CD8-positive, alpha-beta memory T cell (primary cell): ENCODE data around the gene AKR1B1. TPM values are rescaled to one million over a fixed set of nuclear protein-coding genes. Genes with fewer than 3 reads are reported as not detected.

Source experiments
- CTCF ChIA-PET: fragments of 350-600 bp; sonication (Branson Sonifier 250); formaldehyde crosslinking; loops from one replicate; lab custom pipeline; 2021; ENCODE audit warnings: antibody characterized with exemption; lab: Charles Lee
- POLR2A ChIA-PET: fragments of 350-600 bp; sonication (Branson Sonifier 250); formaldehyde crosslinking; loops from one replicate; lab custom pipeline; 2021; ENCODE audit warnings: antibody characterized with exemption; lab: Charles Lee
- DNase-seq, 5 donors: peaks; one replicate each; pipeline versions ENCODE4 v3.0.0 to v3.0.0-alpha.2; 2020 to 2022; ENCODE audit warnings: mixed read lengths in 1 of 5
- H3K27ac ChIP-seq: one replicate; pipeline ENCODE4 v1.7.0; 2013; ENCODE audit warnings: low read depth, mild to moderate bottlenecking, low read length, moderate library complexity
- H3K27me3 ChIP-seq: 2 replicates; pipeline ENCODE4 v1.7.0; 2013; ENCODE audit warnings: low read length, mild to moderate bottlenecking; ENCODE audit not compliant: insufficient read depth, poor library complexity, severe bottlenecking
- H3K36me3 ChIP-seq: 2 replicates; pipeline ENCODE4 v1.7.0; 2013; ENCODE audit warnings: mild to moderate bottlenecking, low read length, moderate library complexity; ENCODE audit not compliant: insufficient read depth
- H3K4me1 ChIP-seq: 2 replicates; pipeline ENCODE4 v1.7.0; 2013; ENCODE audit warnings: mild to moderate bottlenecking, low read length, moderate library complexity; ENCODE audit not compliant: insufficient read depth
- H3K4me3 ChIP-seq: 2 replicates; pipeline ENCODE4 v1.7.0; 2013; ENCODE audit warnings: mild to moderate bottlenecking, low read length
- H3K9me3 ChIP-seq: 2 replicates; pipeline ENCODE4 v1.7.0; 2013; ENCODE audit warnings: mild to moderate bottlenecking, low read length
- H3K27ac Mint-ChIP-seq, 8 donors: one replicate each; pipeline ENCODE4 v1.8.0; 2020 to 2021; ENCODE audit warnings: mixed read lengths in 8 of 8, mild to moderate bottlenecking in 6 of 8, inconsistent platforms in 3 of 8, moderate library complexity in 3 of 8
- H3K27me3 Mint-ChIP-seq, 2 donors: one replicate each; pipeline ENCODE4 v1.8.0; 2020 to 2021; ENCODE audit warnings: mixed read lengths in 2 of 2, mild to moderate bottlenecking in 1 of 2, moderate library complexity in 1 of 2
- H3K36me3 Mint-ChIP-seq, 3 donors: one replicate each; pipeline ENCODE4 v1.8.0; 2020 to 2021; ENCODE audit warnings: mixed read lengths in 3 of 3, inconsistent platforms in 1 of 3, mild to moderate bottlenecking in 1 of 3
- H3K4me1 Mint-ChIP-seq, 3 donors: one replicate each; pipeline ENCODE4 v1.8.0; 2020 to 2021; ENCODE audit warnings: mixed read lengths in 3 of 3, inconsistent platforms in 1 of 3, mild to moderate bottlenecking in 1 of 3
- H3K4me3 Mint-ChIP-seq, 7 donors: one replicate each; pipeline ENCODE4 v1.8.0; 2020 to 2021; ENCODE audit warnings: mixed read lengths in 7 of 7, mild to moderate bottlenecking in 6 of 7, moderate library complexity in 4 of 7, inconsistent platforms in 2 of 7
- H3K9me3 Mint-ChIP-seq, 5 donors: one replicate each; pipeline ENCODE4 v1.8.0; 2020 to 2022; ENCODE audit warnings: mixed read lengths in 5 of 5, mild to moderate bottlenecking in 3 of 5, moderate library complexity in 2 of 5, inconsistent platforms in 1 of 5
- polyA plus RNA-seq: library from polyadenylated mRNA; unstranded; fragments of 300-500 nt; fragmentation: Illumina TruSeq; gene quantifications from one replicate; pipeline ENCODE4 v1.2.3, GENCODE V29; 2021
- total RNA-seq, 2 experiments: library from RNA; stranded (reverse); gene quantifications; one replicate each; pipeline ENCODE4 v1.2.3, GENCODE V29; 2021

Gene AKR1B1
- total and polyA plus RNA-seq, 3 experiments from 2014 or later = 117 to 170 (median 120) TPM

DNA sequence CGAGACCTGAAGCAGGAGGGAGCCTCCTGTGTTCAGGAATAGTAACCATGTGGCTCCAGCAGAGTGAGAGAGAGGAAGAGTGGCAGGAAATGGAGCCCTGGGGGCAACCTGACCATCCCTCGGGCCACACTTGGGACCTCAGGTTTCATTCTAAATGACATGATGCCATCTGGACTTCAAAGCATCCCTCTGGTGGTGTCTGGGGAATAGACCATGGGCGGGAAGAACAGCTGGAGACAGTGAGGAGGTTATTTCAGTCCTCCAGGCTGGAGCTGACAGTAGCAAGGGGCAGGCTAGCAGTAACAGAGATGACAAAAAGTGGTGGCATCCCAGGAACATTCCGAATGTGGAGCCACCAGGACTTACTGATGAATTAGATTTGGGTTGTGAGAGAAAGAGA is 44.8 kb downstream of the AKR1B1 start:
- H3K27ac Mint-ChIP-seq = no peak overlapping the region
- POLR2A ChIA-PET = no interaction called here
- no peaks in the 10 kb centered on the region for H3K9me3 ChIP-seq
- peaks cover 6 to 11% of the 10 kb centered on the region in 2 donors for H3K27me3 Mint-ChIP-seq
- no peaks in the 10 kb centered on the region for H3K36me3 ChIP-seq
- DNase-seq = no peak
- no peak overlapping the region for H3K27ac ChIP-seq
- no peaks in the 10 kb centered on the region for H3K4me1 Mint-ChIP-seq
- no peaks in the 10 kb centered on the region for H3K9me3 Mint-ChIP-seq
- H3K4me1 ChIP-seq = no peaks in the 10 kb centered on the region
- H3K27me3 ChIP-seq = no peaks in the 10 kb centered on the region
- H3K4me3 ChIP-seq = no peak overlapping the region
- CTCF ChIA-PET = no interaction called here
- peaks cover 0 to 1% (median 0%) of the 10 kb centered on the region in 3 donors for H3K36me3 Mint-ChIP-seq
- no peak overlapping the region for H3K4me3 Mint-ChIP-seq

- Histone ChIP-seq H3K9me3 (no peaks in the 10 kb centered on the region), H3K36me3 (no peaks in the 10 kb centered on the region), H3K27me3 (no peaks in the 10 kb centered on the region), H3K4me3 (no peak overlapping the region), H3K27ac (no peak overlapping the region), H3K4me1 (no peaks in the 10 kb centered on the region)
- peaks cover 13 to 29% of the 10 kb centered on the region in 2 donors for H3K27me3 Mint-ChIP-seq
- no peaks in the 10 kb centered on the region for H3K4me1 Mint-ChIP-seq
- no peaks in the 10 kb centered on the region for H3K9me3 Mint-ChIP-seq
- H3K36me3 Mint-ChIP-seq = no peaks in the 10 kb centered on the region
- POLR2A ChIA-PET = no interaction called here
- CTCF ChIA-PET = no interaction called here
- H3K4me3 Mint-ChIP-seq = no peak overlapping the region
- DNase-seq = no peak
- H3K27ac Mint-ChIP-seq = no peak overlapping the region
Observed at GRCh38 chr7:134407311-134407710, 51.6 kb downstream of the AKR1B1 start.

- DNase-seq = no peak
- Mint-ChIP-seq H3K4me3 (no peak overlapping the region), H3K36me3 (no peaks in the 10 kb centered on the region), H3K27ac (no peak overlapping the region), H3K9me3 (no peaks in the 10 kb centered on the region), H3K27me3 (peaks cover 15 to 27% of the 10 kb centered on the region in 2 donors), H3K4me1 (no peaks in the 10 kb centered on the region)
- no peak overlapping the region for H3K27ac ChIP-seq
- H3K27me3 ChIP-seq = no peaks in the 10 kb centered on the region
- POLR2A ChIA-PET = no interaction called here
- H3K4me3 ChIP-seq = no peak overlapping the region
- CTCF ChIA-PET = no interaction called here
- H3K36me3 ChIP-seq = no peaks in the 10 kb centered on the region
- no peaks in the 10 kb centered on the region for H3K9me3 ChIP-seq
- H3K4me1 ChIP-seq = no peaks in the 10 kb centered on the region
Observed at GRCh38 chr7:134406431-134406830, 52.5 kb downstream of the AKR1B1 start.

- Mint-ChIP-seq H3K27me3 (peaks cover 10 to 27% of the 10 kb centered on the region in 2 donors), H3K9me3 (no peaks in the 10 kb centered on the region), H3K4me1 (no peaks in the 10 kb centered on the region), H3K4me3 (no peak overlapping the region), H3K27ac (no peak overlapping the region), H3K36me3 (no peaks in the 10 kb centered on the region)
- CTCF ChIA-PET = no interaction called here
- Histone ChIP-seq H3K27ac (no peak overlapping the region), H3K9me3 (no peaks in the 10 kb centered on the region), H3K4me1 (no peaks in the 10 kb centered on the region), H3K4me3 (no peak overlapping the region), H3K36me3 (no peaks in the 10 kb centered on the region), H3K27me3 (no peaks in the 10 kb centered on the region)
- DNase-seq = no peak
- POLR2A ChIA-PET = no interaction called here
Observed at GRCh38 chr7:134405299-134405698, 53.6 kb downstream of the AKR1B1 start.

GRCh38 chr7:134403062-134403461 is 55.8 kb downstream of the AKR1B1 start:
- Mint-ChIP-seq H3K9me3 (no peaks in the 10 kb centered on the region), H3K4me1 (no peaks in the 10 kb centered on the region), H3K27me3 (peaks cover 11 to 39% of the 10 kb centered on the region in 2 donors), H3K36me3 (no peaks in the 10 kb centered on the region), H3K4me3 (no peak overlapping the region), H3K27ac (no peak overlapping the region)
- H3K36me3 ChIP-seq = no peaks in the 10 kb centered on the region
- POLR2A ChIA-PET = no interaction called here
- CTCF ChIA-PET = no interaction called here
- no peak overlapping the region for H3K27ac ChIP-seq
- no peak for DNase-seq
- H3K4me1 ChIP-seq = no peaks in the 10 kb centered on the region
- H3K27me3 ChIP-seq = no peaks in the 10 kb centered on the region
- H3K9me3 ChIP-seq = no peaks in the 10 kb centered on the region
- no peak overlapping the region for H3K4me3 ChIP-seq

DNA sequence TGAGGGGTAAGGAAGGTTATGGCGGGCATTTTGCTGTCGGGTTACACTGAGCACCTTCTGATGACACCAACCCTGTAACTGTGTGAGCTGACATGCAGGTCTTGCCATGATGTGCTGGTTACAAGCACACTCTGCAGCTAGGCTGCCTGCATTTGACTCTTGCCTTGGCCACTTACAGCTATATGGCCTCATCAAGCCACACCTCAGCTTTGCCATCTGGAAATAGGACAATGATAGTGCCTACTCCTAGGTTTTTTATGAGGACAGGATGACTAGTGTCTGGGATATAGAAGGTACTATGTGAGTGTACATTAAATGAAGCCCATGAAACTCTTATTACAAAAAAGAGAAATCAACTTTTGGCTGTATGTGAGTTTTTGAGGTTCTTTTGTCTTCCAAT is 58.0 kb downstream of the AKR1B1 start:
- H3K4me1 ChIP-seq = no peaks in the 10 kb centered on the region
- POLR2A ChIA-PET = no interaction called here
- no peak overlapping the region for H3K27ac ChIP-seq
- DNase-seq = no peak
- H3K4me1 Mint-ChIP-seq = no peaks in the 10 kb centered on the region
- no peaks in the 10 kb centered on the region for H3K9me3 ChIP-seq
- no peaks in the 10 kb centered on the region for H3K36me3 Mint-ChIP-seq
- H3K27ac Mint-ChIP-seq = no peak overlapping the region
- H3K4me3 Mint-ChIP-seq = no peak overlapping the region
- H3K36me3 ChIP-seq = no peaks in the 10 kb centered on the region
- H3K9me3 Mint-ChIP-seq = no peaks in the 10 kb centered on the region
- no peak overlapping the region for H3K4me3 ChIP-seq
- CTCF ChIA-PET = no interaction called here
- H3K27me3 Mint-ChIP-seq = peaks cover 12 to 38% of the 10 kb centered on the region in 2 donors
- H3K27me3 ChIP-seq = no peaks in the 10 kb centered on the region

DNA sequence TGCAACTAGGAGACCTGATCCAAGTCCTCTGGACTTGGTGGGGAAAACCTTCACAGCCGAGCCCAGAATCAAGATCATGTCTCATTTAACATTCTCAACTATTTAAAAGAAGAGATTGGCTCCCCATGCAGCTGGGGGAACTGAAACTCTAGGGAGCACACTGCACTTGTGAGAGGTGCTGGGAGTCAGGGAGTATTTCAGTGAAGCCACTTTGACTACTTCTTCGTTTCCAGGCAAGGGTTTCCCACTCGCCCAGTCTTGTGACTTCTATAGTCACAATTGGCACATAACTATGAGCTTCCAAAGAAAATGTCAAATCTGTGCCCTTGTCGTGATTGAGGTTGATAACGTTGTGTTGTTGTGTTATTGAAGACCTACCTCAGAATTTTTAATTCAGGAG is 62.9 kb downstream of the AKR1B1 start:
- H3K4me3 ChIP-seq = no peak overlapping the region
- no peak overlapping the region for H3K27ac ChIP-seq
- Mint-ChIP-seq H3K27me3 (peaks cover 13 to 35% of the 10 kb centered on the region in 2 donors), H3K4me1 (no peaks in the 10 kb centered on the region), H3K9me3 (no peaks in the 10 kb centered on the region), H3K36me3 (no peaks in the 10 kb centered on the region), H3K27ac (no peak overlapping the region), H3K4me3 (no peak overlapping the region)
- H3K4me1 ChIP-seq = no peaks in the 10 kb centered on the region
- CTCF ChIA-PET = no interaction called here
- no peaks in the 10 kb centered on the region for H3K27me3 ChIP-seq
- no peaks in the 10 kb centered on the region for H3K9me3 ChIP-seq
- no peaks in the 10 kb centered on the region for H3K36me3 ChIP-seq
- POLR2A ChIA-PET = no interaction called here
- no peak for DNase-seq

GRCh38 chr7:134395604-134396003 is 63.3 kb downstream of the AKR1B1 start:
- H3K4me3 Mint-ChIP-seq = no peak overlapping the region
- no peaks in the 10 kb centered on the region for H3K4me1 Mint-ChIP-seq
- H3K4me3 ChIP-seq = no peak overlapping the region
- no peaks in the 10 kb centered on the region for H3K36me3 ChIP-seq
- no peaks in the 10 kb centered on the region for H3K4me1 ChIP-seq
- no peaks in the 10 kb centered on the region for H3K9me3 Mint-ChIP-seq
- DNase-seq = no peak
- H3K27me3 ChIP-seq = no peaks in the 10 kb centered on the region
- no peak overlapping the region for H3K27ac ChIP-seq
- peaks cover 13 to 35% of the 10 kb centered on the region in 2 donors for H3K27me3 Mint-ChIP-seq
- no peaks in the 10 kb centered on the region for H3K36me3 Mint-ChIP-seq
- H3K27ac Mint-ChIP-seq = no peak overlapping the region
- ChIA-PET CTCF (no interaction called here), POLR2A (no interaction called here)
- no peaks in the 10 kb centered on the region for H3K9me3 ChIP-seq

GRCh38 chr7:134394056-134394455 is 64.8 kb downstream of the AKR1B1 start:
- Mint-ChIP-seq H3K36me3 (no peaks in the 10 kb centered on the region), H3K27ac (no peak overlapping the region), H3K9me3 (no peaks in the 10 kb centered on the region), H3K27me3 (peaks cover 12 to 28% of the 10 kb centered on the region in 2 donors), H3K4me3 (no peak overlapping the region), H3K4me1 (no peaks in the 10 kb centered on the region)
- Histone ChIP-seq H3K4me1 (no peaks in the 10 kb centered on the region), H3K9me3 (no peaks in the 10 kb centered on the region), H3K27ac (no peak overlapping the region), H3K36me3 (no peaks in the 10 kb centered on the region), H3K4me3 (no peak overlapping the region), H3K27me3 (no peaks in the 10 kb centered on the region)
- ChIA-PET POLR2A (no interaction called here), CTCF (no interaction called here)
- no peak for DNase-seq
